Renal cortical epithelial cell (primary cell): ENCODE measurements around the gene NAA25. TPM values are rescaled to one million over a fixed set of nuclear protein-coding genes. Genes with fewer than 3 reads are reported as not detected.

Experiments used
- total RNA-seq: library from RNA; depleted of rRNA; stranded (reverse); fragments of >200 nt; gene quantifications from 2 replicates; pipeline ENCODE4 v1.2.3, GENCODE V29; 2014

The NAA25 gene
- total RNA-seq, 1 donor from 2014 or later = 26.7 TPM

Other genes starting within 250 kb of the NAA25 start
- 11.5 and 14.1 TPM in 2 replicates for gene TMEM116, start 95.6 kb downstream of the NAA25 start, total RNA-seq
- 69.5 and 75.7 TPM in 2 replicates for gene ERP29, start 95.4 kb downstream of the NAA25 start, total RNA-seq
- 45.5 and 57.4 TPM in 2 replicates for gene TRAFD1, start 16.8 kb upstream of the NAA25 start, total RNA-seq